OCI-LY7 (cell line): ENCODE data around the gene DDT.

ENCODE experiments used
- CTCF ChIP-seq: fragments of 200-600 bp; sonication (generic); conservative IDR thresholded peaks from 2 replicates; pipeline ENCODE4 v1.5.1; 2014; ENCODE audit warnings: mild to moderate bottlenecking, antibody characterized with exemption, low read length, moderate library complexity, mixed read lengths
- EZH2phosphoT487 ChIP-seq: fragments of 200-600 bp; sonication (generic); IDR thresholded peaks from 2 replicates; pipeline ENCODE4 v1.6.1; 2018; ENCODE audit warnings: low read depth, borderline replicate concordance, mild to moderate bottlenecking, mixed run types, antibody characterized with exemption, low read length, moderate library complexity, mixed read lengths

GRCh38 chr22:24005201-24005600, 31.0 kb upstream of the DDT start, which contains the start of gene GSTT4:
- no peak for TF ChIP-seq CTCF
- no peak for TF ChIP-seq EZH2phosphoT487
